Activated naive CD8-positive, alpha-beta T cell treated with anti-CD3 and anti-CD28 coated beads for 36 hours (primary cell): Measurements from ENCODE around the gene DGKQ. TPM values are rescaled to one million over a fixed set of nuclear protein-coding genes. Genes with fewer than 3 reads are reported as not detected.

Source experiments
- DNase-seq: peaks from one replicate; pipeline ENCODE4 v3.0.0; 2021
- H3K27ac Mint-ChIP-seq: one replicate; pipeline ENCODE4 v1.8.0; 2022; ENCODE audit warnings: mild to moderate bottlenecking, moderate library complexity, mixed read lengths
- H3K27me3 Mint-ChIP-seq: one replicate; pipeline ENCODE4 v1.8.0; 2022; ENCODE audit warnings: mild to moderate bottlenecking, mixed read lengths
- H3K36me3 Mint-ChIP-seq: one replicate; pipeline ENCODE4 v1.8.0; 2021; ENCODE audit warnings: mild to moderate bottlenecking, mixed read lengths
- H3K4me1 Mint-ChIP-seq: one replicate; pipeline ENCODE4 v1.8.0; 2021; ENCODE audit warnings: mixed read lengths
- H3K4me3 Mint-ChIP-seq: one replicate; pipeline ENCODE4 v1.8.0; 2022; ENCODE audit warnings: mild to moderate bottlenecking, moderate library complexity, mixed read lengths
- H3K9me3 Mint-ChIP-seq: one replicate; pipeline ENCODE4 v1.8.0; 2022; ENCODE audit warnings: mixed read lengths
- total RNA-seq, 2 experiments: library from RNA; stranded (reverse); gene quantifications; one replicate each; pipeline ENCODE4 v1.2.3, GENCODE V29; 2021

DGKQ gene
- total RNA-seq, 2 experiments from 2014 or later: 12.5 to 14.0 TPM

DNA sequence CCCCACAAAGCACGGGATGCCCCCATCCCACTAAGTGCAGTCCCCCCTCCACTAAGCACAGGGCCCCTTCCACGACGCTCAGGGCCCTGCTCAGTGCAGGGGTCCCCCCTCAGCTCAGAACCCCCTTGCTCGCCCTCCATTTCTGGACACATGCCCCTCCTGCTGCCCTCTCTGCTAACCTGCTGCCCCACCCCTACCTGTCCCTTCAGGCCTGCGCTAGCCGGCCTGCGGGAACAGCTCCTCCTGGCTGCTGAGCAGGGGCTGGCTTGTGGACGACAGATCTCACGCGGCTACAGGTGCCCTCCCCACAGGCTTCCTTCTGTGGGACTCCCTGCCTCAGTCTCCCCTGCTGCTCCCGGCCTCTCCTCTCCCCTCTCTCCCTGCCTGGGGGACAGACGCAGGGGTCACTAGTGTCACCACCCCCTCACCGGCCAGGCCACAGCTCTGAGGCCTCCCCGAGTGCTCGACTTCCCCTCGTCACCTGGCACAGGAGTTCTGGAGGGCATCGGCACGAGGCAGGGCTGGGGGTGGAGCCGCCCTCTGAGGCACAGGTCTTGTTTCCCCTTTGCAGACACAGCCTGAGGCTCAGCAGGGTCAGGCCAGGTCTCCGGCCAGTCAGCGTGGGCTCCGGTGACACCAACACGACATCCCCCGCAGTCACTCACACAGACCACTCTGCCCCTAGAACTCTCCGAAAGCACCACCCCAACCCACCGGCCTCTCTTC is 62.8 kb downstream of the DGKQ start:
- peaks cover 1% of the 10 kb centered on the region for H3K9me3 Mint-ChIP-seq
- peaks cover 12% of the 10 kb centered on the region for H3K36me3 Mint-ChIP-seq
- H3K27me3 Mint-ChIP-seq: no peaks in the 10 kb centered on the region
- no peak overlapping the region for H3K4me3 Mint-ChIP-seq
- DNase-seq: no peak
- H3K27ac Mint-ChIP-seq: no peak overlapping the region
- H3K4me1 Mint-ChIP-seq: peaks cover 7% of the 10 kb centered on the region

DNA sequence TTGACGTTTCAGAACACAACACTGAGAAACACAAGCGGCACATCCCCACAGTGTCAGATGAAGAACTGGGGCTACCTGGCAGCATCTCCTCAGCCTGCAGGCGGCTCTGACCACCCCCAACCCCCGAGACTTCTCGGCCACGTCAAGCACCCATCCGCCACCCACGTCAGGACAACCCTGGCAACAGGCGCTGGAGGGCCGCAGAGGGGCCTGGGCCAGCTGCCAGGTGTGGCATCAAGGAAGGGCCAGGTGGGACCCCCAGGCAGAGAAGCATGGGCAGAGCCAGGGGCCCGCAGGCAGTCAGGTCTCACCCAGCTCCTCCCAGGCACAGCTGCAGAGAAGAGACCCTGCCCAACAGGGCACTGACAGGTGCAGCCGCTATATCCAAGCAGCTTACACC is 63.5 kb downstream of the DGKQ start:
- Mint-ChIP-seq H3K27me3 (no peaks in the 10 kb centered on the region), H3K4me1 (peaks cover under 1% of the 10 kb centered on the region), H3K4me3 (no peak overlapping the region), H3K27ac (no peak overlapping the region), H3K9me3 (peaks cover 3% of the 10 kb centered on the region), H3K36me3 (peaks cover 18% of the 10 kb centered on the region)
- no peak for DNase-seq

DNA sequence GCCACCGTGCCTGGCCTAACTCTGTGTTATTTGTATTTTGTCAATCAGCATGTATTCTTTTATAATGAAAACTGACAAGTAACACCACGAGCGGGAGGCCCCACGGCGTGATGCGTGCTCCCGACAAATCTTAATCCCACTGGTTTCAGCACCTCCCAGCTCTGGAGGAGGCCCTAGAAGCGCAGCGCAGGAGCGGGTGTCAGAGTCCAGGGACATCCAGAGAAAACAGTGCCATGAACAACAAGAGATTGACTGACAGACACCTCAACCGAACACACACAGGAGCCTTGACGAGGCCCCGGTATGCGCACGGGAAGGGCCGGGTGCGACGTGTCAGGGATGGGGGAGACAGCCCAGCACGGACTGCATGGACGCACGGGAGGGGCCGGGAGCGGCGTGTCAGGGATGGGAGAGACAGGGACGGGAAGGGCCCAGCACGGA is 64.2 kb downstream of the DGKQ start:
- Mint-ChIP-seq H3K27ac (no peak overlapping the region), H3K27me3 (no peaks in the 10 kb centered on the region), H3K9me3 (peaks cover 3% of the 10 kb centered on the region), H3K4me1 (no peaks in the 10 kb centered on the region), H3K36me3 (peaks cover 19% of the 10 kb centered on the region), H3K4me3 (no peak overlapping the region)
- no peak for DNase-seq

Other genes starting within 250 kb of the DGKQ start
- gene CPLX1, start 147.4 kb downstream of the DGKQ start, total RNA-seq: under 1 TPM in 1 of 2 experiments, not detected in 1; 0.16 TPM
- 10 to 100 TPM; 92.8 to 98.9 TPM for gene GAK, start 41.3 kb downstream of the DGKQ start, total RNA-seq
- 10 to 100 TPM; 14.4 to 17.6 TPM for gene TMEM175, start 41.1 kb downstream of the DGKQ start, total RNA-seq
- 1 to 10 TPM; 6.6 to 7.1 TPM for gene IDUA, start 13.5 kb upstream of the DGKQ start, total RNA-seq
- gene SLC26A1, start 19.8 kb upstream of the DGKQ start, total RNA-seq: under 1 TPM; 0.20 to 0.21 TPM
- gene FGFRL1, start 38.1 kb upstream of the DGKQ start, total RNA-seq: 10 to 100 TPM; 17.0 to 17.2 TPM
- 1 to 10 TPM; 3.3 to 3.8 TPM for gene RNF212, start 140.0 kb upstream of the DGKQ start, total RNA-seq
- 1 to 10 TPM; 6.5 to 6.8 TPM for gene SPON2, start 199.0 kb upstream of the DGKQ start, total RNA-seq